Measurements from ENCODE around the gene HLA-E.
"Not testable (repeated sequence)": the region's sequence is repeated elsewhere in the genome, so short reads cannot be mapped to it uniquely, and the experiment has no call there.

HLA-E gene

DNA sequence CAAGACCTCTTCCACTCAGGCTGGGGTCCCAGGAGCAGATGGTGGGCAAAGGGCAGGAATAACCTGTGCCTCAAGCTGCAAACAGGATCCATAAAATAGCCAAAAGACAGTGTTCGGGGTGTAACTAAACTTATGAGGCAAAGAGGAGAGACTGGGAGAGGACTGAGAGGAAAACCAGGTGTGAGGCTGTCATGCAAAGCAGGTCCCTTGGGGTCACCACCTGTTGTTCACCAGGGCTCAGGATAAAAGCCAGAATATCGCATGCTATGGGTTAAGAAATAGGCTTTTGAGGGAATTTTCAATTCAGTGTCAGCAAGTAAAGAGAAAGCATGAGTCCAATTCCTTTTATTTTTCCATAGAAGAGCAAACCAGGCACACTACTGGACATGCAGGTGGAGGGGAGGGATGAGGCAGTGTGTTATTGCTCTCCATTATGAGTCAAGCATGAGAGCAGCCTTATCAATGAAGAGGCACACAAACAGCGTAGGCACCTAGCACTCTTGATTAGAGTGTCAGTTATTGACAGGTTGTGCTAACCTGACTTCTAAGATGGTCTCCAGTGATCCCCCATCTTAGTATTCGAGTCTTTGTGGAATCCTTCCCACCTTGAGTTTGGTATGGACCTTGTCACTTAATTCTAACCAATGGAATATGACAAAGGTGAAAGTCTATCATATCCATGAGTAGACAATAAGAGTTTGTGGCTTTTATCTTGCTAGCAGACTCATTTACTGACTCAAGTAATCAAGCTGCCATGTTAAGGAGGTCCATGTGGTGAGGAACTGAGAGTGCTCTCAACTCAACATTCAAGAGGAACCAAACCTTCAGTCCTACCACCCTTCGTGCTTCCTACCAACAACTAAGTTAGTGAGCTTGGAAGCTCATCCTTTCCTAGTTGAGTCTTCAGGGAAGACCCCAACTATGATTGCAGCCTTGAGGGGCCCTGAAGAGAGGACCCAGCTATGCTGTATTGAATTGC, 18.8 kb downstream of the HLA-E start:
- no peak for DNase-seq (ENCODE audit: low read depth in 1 of 2, low spot score in 1 of 2)

DNA sequence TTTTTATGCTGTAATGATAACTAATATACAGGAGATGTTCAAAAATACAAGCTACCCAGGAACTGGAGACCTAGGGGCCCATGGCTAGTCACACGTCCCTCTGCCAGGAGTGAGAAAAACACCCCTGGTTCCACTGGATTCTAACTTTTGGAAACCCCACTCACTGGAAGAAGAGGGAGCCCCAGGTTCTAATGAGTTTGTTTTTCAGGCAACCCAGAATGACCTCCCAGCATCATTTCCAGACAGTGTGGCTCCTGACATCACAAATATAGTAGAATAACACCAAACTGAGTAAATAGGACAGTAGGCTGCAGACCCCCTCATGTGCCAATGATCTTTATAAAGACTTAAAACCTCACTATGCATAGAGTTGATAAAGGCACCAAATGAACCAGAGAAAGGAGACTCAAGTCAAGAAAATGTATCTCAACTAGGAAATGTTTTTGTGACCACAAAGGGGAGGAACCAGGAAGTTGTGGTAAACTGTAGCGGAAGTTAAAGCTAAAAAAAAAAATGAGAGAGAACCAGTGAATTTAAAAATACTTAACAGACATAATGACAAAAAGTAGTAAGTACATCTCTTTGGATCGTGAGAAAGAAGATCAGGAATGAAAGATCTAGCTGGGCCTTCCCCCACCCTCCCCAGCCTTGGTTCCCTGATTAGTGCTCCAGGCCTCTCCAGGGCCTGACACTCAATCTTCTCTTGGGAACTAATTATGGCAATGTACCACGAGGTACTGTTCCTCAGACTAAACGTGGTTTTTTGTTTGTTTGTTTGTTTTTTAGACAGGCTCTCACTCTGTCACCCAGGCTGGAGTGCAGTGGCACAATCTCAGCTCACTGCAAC, 19.8 kb downstream of the HLA-E start:
- no peak for DNase-seq (ENCODE audit: low read depth in 1 of 2, low spot score in 1 of 2)

DNA sequence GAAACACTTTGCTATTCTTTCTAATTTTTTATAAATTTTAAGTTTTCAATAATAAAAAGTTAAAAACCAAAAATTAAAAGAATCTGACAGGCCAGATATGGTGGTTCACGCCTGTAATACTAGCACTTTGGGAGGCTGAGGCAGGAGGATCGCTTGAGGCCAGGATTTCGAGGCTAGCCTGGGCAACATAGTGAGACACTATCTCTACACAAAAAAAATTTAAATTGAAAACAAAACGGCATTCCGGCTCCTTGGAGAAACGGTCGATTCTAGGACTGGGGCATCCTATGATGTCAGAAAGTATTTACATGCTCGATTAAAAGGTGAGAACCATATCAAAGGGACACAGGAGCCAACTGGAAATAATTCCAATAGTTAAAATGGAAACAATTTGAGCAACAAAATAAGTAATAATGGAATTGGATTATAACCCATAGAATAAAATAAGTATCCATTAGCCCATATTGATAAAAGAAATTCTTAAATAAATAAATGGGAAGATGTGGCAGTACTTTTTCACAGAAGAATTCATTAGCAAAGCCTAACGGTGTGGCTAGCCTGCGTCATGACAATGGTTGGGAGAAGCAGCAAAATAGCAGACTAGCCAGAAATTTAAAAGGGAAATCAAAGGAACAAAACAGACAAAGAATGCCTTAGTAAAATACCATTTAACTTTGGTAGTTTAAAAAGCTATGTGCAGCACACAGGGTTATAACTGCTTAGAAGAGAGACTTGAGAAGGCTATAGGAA, 21.3 kb downstream of the HLA-E start:
- DNase-seq (ENCODE audit: low read depth in 1 of 2, low spot score in 1 of 2), result no peak

DNA sequence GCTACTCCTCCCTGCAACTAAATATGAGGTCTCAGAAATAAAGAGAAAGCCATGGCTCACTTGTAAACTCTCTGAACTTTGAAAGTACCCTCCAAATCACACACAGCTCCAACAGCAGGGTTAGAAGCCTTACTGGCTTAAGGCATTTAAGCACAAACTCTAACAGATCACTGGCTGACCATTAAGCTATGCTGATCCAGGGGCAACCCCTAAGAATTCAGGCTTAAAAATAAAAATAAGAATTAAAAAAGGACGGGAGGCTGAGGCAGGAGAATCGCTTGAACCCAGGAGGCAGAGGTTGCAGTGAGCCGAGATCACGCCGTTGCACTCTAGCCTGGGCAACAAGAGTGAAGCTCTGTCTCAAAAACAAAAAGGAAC, 21.8 kb downstream of the HLA-E start:
- DNase-seq (ENCODE audit: low read depth in 1 of 2, low spot score in 1 of 2), result no peak

DNA sequence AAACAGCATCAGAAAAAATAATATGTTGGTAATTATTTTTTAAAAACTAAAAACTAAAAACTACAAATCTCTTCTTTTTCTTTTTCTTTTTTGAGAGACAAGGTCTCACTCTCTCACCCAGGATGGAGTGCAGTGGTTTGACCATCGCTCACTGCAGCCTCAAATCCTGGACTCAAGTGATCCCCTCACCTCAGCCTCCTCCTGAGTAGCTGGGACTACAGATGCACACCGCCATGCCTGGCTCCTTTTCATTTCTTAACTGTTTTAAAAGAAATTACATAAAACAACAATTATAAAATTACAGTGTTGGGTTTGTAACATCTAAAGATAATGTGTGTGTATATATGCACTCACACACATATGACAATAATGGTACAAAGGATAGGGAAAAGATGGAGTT, 24.1 kb downstream of the HLA-E start:
- DNase-seq (ENCODE audit: low read depth in 1 of 2, low spot score in 1 of 2), result no peak

DNA sequence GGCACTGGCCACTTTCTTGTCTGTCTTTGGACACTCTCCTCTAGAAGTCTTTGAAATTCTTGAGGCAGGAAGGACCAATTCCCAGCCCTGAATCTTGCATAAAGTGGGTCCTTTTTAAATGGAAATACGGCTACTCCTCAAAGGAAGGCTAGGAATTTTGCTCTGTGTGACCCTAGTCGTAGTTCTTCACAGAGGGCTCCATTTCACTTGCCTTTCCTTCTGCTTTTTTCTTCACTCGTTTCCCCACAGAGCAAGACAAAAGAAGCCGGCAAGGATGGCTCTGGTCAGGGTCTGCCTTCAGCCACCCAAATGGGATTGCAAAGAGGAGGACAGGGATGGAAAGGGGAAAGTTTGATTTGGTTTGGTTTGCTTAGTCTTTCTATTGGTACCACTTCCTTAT, 25.8 kb downstream of the HLA-E start:
- DNase-seq (ENCODE audit: low read depth in 1 of 2, low spot score in 1 of 2), result no peak

DNA sequence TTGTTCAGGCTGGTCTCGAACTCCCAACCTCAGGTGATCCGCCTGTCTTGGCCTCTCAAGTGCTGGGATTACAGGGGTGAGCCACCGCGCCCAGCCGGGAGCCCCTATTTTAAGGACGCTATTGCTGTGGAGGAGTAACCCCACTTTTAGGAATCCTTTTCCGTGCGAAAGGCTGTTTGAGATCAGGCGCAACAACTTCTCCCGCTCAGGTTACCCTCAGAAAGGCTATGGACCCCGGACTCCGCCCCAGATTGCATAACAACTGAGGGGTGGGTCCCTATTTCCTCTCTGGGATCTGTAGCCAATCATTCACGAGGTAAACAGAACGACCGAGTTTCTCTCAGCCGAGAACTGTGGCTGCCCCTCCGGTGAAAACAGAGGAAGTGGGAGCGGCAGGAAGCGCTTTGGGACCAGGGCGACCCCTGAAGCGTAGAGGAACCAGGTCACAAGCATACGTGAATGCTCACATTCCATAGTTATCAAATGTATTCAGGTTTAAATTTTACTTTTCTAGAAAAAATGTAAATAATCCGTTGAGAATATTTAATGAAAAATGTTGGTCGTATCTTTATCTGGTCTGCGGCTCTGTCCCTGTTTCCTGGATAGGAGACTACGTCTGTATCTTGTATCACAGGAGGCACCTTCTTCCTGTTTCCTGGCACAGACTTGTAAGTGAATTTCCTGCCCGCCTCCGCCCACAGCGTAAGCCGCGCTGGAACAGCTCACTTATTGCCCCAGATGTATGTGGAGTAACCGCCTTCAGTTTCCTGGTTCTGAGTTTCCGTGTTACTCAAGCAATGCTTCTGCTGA, 26.8 kb downstream of the HLA-E start:
- DNase-seq (ENCODE audit: low read depth in 1 of 2, low spot score in 1 of 2), result peak; percentile 68 to 90

DNA sequence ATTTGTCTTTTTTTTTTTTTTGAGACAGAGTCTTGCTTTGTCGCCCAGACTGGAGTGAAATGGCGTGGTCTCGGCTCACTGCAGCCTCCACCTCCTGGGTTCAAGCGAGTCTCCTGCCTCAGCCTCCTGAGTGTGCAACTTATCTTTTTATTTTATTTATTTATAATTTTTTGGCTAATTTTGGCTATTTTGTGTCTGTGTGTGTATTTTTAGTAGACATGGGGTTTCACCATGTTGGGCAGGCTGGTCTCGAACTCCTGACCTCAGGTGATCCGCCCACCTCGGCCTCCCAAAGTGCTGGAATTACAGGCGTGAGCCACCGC, 27.4 kb downstream of the HLA-E start:
- not testable (repeated sequence) for DNase-seq (ENCODE audit: low read depth in 1 of 2, low spot score in 1 of 2)

DNA sequence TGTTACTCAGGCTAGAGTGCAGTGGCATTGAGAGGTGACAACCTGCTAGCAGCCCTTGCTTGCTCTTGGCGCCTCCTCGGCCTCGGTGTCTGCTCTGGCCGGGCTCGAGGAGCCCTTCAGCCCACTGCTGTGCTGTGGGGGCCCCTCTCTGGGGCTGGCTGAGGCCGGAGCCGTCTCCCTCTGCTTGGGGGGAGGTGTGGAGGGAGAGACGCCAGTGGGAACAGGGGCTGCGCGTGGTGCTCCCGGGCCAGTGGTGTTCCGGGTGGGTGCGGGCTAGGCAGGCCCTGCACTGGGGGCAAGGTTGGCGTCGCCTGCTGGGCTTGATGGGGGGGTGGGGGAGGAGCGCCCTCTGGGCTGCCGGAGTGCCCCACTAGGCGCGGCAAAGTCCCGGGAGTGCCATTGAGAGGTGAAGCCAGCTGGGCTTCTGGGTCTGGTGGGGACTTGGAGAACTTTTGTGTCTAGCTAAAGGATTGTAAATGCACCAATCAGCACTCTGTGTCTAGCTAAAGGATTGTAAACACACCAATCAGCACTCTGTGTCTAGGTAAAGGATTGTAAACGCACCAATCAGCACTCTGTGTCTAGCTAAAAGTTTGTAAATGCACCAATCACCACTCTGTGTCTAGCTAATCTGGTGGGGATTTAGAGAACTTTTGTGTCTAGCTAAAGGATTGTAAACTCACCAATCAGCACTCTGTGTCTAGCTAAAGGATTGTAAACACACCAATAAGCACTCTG, 28.6 kb downstream of the HLA-E start:
- DNase-seq (ENCODE audit: low read depth in 1 of 2, low spot score in 1 of 2), result not testable (repeated sequence)

DNA sequence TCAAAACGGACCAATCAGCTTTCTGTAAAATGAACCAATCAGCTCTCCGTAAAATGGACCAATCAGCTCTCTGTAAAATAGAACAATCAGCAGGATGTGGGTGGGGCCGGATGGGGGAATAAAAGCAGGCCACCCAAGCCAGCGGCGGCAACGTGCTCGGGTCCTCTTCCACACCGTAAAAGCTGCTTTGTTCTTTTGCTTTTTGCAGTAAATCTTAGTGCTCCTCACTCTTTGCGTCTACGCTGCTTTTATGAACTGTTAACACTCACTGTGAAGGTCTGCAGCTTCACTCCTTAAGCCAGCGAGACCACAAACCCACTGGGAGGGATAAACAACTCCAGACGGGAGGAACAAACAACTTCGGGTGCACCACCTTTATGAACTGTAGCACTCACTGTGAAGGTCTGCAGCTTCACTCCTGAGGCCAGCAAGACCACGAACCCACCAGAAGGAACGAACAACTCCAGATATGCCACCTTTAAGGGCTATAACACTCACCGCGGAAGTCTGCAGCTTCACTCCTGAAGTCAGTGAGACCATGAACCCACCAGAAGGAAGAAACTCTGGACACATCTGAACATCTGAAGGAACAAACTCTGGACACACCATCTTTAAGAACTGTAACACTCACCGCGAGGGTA, 29.3 kb downstream of the HLA-E start:
- DNase-seq (ENCODE audit: low read depth in 1 of 2, low spot score in 1 of 2), result not testable (repeated sequence)

DNA sequence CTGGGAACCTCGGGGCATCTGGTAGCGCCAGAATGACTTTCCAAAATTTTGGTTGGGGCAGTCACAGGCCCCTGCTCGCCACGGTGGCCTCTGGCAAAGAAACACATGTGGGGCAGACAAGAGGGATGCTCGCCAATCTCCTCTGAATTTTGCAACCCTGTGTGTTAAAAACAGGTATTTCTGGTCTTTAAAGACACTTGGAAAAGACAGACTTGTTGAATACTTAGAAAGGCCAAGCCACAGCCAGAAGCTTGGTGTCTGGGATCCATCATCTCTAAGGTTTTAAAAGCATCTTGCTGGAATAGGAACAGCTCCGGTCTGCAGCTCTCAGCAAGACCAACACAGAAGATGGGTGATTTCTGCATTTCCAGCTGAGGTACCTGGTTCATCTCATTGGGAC, 31.2 kb downstream of the HLA-E start:
- no peak for DNase-seq (ENCODE audit: low read depth in 1 of 2, low spot score in 1 of 2)

DNA sequence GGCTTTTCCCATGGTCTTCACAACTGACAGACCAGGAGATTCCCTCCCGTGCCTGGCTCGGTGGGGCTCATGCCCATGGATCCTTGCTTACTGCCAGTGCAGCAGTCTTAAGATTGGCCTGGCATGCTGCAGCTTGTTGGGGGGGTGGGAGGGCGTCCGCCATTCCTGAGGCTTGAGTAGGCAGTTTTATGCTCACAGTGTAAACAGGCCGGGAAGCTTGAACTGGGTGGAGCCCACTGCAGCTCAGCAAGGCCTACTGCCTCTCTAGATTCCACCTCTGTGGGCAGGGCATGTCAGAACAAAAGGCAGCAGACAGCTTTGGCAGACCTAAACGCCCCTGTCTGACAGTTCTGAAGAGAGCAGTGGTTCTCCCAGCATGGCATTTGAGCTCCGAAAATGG, 31.8 kb downstream of the HLA-E start:
- not testable (repeated sequence) for DNase-seq (ENCODE audit: low read depth in 1 of 2, low spot score in 1 of 2)

DNA sequence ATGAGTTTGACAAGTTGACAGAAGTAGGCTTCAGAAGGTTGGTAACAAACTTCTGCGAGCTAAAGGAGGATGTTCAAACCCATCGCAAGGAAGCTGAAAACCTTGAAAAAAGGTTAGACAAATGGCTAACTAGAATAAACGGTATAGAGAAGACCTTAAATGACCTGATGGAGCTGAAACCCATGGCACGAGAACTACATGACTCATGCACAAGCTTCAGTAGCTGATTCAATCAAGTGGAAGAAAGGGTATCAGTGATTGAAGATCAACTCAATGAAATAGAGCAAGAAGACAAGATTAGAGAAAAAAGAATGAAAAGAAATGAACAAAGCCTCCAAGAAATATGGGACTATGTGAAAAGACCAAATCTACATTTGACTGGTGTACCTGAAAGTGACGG, 32.6 kb downstream of the HLA-E start:
- not testable (repeated sequence) for DNase-seq (ENCODE audit: low read depth in 1 of 2, low spot score in 1 of 2)

DNA sequence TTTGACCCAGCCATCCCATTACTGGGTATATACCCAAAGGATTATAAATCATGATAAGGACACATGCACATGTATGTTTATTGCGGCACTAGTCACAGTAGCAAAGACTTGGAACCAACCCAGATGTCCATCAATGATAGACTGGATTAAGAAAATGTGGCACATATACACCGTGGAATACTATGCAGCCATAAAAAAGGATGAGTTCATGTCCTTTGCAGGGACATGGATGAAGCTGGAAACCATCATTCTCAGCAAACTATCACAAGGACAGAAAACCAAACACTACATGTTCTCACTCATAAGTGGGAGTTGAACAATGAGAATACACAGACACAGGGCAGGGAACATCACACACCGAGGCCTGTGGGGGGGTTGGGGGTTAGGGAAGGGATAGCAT, 37.1 kb downstream of the HLA-E start:
- not testable (repeated sequence) for DNase-seq (ENCODE audit: low read depth in 1 of 2, low spot score in 1 of 2)

DNA sequence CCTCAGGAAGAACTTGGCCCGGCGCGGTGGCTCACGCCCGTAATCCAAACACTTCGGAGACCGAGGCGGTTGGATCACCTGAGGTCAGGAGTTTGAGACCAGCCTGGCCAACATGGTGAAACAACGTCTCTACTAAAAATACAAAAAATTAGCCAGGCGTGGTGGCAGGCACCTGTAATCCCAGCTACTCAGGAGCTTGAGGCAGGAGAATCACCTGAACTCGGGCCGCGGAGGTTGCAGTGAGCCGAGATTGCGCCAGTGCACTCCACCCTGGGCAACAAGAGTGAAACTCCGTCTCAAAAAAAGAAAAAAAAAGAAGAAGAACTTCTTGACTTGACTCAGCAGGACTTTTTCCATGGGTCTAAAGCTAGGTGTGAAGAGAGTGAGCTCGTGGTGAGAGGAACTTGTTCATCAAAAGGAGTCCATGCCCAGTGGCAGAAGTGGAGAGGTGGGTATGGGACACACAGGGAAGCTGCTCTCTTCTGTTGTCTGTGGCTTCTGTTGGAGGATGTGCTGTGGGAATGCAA, 40.1 kb downstream of the HLA-E start:
- peak in 1 of 2 donors; percentile 52 for DNase-seq (ENCODE audit: low read depth in 1 of 2, low spot score in 1 of 2)

DNA sequence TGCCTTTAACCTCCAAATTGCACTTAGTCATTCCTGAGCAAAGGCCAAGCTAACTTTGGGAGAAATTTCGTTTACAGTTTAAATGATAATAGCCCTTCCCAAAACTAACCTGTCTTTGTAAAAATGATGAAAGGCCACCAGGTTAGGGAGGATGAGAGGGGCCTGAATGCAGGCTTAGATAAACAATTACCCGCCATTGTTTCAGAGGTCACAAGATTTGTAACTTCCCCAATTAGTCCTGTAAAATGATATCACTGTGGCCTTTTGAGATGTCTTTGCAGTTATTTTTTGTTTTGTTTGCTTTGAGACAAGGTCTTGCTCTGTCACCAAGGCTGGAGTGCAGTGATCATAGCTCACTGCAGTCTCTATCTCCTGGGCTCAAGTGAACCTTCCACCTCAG, 40.7 kb downstream of the HLA-E start:
- DNase-seq (ENCODE audit: low read depth in 1 of 2, low spot score in 1 of 2), result no peak

DNA sequence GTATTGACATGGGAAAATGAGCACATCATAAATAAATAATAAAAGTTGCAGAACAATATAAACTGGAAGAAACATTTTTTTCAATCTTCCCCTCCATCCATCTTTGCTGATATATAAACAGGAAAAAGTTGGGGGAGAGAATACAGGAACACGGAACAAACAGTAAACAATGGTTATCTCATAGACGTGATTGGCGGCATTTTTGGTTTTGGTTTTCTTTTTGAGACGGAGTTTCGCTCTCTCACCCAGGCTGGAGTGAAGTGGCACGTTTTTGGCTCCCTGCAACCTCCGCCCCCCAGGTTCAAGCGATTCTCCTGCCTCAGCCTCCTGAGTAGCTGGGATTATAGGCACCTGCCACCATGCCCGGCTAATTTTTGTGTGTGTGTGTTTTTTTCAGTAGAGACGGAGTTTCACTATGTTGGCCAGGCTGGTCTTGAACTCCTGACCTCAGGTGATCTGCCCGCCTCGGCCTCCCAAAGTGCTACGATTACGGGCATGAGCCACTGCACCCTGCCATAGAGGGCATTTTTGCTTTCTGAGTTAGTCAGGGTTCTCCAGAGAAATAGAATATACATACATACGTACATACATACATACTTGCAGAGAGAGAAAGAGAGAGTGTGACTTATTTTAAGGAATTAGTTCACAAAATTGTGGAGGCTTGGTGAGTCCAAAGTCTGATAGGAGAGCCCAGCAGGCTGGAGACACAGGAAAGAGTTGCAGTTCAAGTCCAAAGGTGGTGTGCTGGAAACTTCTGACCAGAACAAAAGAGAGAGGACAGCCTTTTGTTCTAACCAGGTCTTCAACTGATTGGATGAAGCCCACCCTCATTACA, 44.4 kb downstream of the HLA-E start:
- DNase-seq (ENCODE audit: low read depth in 1 of 2, low spot score in 1 of 2), result no peak

DNA sequence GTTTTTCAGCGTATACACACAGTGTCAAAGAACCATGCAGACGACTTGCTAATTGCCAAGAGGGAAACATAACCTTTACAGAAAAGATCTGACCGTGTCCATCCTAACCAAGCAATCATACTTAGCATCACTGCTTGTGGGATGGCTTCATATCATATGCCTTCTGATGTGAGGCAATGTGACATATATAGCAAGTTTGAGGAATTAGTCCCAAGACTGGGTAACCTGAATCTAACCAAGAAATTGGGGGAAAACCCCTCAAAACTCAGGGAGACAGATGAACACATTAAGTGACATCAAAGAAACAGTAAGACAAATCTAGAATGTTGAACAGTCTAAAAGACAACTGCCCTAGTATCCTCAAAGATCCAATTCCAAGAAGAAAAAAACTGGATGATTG, 48.6 kb downstream of the HLA-E start:
- DNase-seq (ENCODE audit: low read depth in 1 of 2, low spot score in 1 of 2), result no peak

All from activated CD4-positive, alpha-beta T cell treated with anti-CD3 and anti-CD28 coated beads, Interleukin-2, amount 50 U/mL, for 24 hours (primary cell).